TTC549 (cell line): ENCODE measurements around the gene NPAS3.

Experiments used
- FAIRE-seq: peaks from 2 replicates; lab custom pipeline; 2012; peaks lifted over from hg19 to GRCh38; lab: Jason Lieb, UNC

Gene NPAS3

DNA sequence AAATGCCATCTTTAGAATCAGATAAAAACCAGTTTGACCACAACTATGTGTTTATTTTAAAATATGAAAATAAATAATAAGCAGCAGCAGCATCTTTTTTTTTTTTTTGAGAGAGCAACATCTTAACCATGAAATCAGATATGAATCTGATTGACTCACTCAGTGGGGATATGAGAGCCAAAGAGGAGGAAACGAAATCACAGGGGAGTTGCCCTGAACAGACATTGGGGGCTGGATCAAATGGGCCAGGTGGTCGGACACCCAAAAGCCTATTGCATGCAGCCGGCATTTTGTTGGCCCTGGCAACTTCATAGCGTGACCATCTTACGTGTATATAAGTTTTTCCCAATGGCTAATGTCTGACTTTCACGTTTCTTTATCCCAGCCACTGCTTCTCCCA is 321.1 kb downstream of the NPAS3 start:
- no peak for FAIRE-seq

DNA sequence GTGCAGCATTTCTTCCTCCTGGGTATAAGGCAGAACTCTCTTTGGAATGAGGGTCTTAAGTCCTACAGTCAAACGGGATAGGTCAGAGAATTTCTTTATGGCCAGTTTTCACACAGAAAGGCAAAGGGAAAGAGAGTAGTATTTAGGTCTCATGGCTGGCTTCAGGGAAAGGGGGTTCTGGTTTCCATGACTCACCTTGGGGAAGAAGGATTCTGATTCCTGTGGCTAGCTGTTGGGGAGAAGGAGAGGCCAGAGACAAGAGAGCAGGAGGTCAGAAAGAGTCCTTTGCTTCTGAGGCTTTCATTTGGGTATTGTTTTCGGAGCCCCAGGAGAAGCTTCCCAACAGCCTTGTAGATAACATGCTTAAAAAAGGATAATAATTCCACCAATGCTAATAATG is 332.5 kb downstream of the NPAS3 start:
- FAIRE-seq, result no peak

DNA sequence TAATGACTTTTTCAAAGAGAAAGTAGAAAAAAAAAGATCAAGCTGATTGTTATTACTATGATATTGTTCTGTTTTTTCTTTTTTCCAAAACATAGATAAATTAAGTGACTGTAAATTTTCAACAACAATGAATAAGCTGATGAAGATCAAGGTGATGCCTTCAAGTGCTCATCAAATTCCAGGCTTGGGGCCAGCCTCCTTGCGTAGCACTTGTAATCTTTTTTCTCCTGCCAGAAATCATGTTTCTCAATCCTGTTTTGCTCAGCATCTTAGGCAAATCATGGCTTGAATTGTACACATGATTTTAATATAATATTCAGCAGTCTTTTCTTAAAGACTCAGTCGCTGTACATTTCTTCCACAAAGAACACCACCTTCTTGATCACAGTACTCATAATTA is 333.2 kb downstream of the NPAS3 start:
- no peak for FAIRE-seq

DNA sequence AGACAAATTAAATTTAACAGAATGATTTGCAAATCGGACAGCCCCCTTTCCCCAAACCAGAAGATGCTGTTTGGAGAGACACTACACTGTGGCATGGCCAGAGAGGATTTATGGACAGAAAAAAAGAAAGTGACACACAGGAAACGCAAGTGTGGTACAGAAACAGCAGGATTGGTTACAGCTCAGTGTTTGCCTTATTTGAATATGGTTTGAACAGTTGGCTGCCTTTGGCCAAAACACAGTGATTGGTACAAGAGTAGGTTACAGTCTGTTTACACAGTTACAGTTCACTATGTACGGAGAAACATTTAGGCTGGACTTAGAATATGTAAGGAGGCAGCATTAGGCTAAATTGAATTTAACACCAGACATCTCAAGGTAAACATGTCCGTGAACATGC is 335.3 kb downstream of the NPAS3 start:
- FAIRE-seq, result no peak

DNA sequence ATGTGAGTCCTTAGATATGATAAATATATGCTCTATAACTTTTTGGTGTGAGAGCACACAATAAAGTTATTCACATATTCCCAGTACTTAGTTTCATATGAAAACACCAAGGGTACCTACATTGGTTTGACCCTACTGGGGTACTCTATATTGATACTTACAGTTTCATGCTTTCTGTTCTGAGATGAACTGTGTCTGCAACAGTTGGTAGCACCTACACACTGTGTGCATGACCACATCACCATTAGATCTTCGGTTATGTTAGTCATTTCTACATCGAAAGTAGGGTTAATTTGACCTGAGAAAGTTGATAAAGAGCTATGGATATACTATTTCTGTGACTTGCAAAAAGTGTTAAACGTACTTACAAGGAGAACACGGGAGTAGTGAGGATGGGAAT is 337.2 kb downstream of the NPAS3 start:
- FAIRE-seq, result no peak

DNA sequence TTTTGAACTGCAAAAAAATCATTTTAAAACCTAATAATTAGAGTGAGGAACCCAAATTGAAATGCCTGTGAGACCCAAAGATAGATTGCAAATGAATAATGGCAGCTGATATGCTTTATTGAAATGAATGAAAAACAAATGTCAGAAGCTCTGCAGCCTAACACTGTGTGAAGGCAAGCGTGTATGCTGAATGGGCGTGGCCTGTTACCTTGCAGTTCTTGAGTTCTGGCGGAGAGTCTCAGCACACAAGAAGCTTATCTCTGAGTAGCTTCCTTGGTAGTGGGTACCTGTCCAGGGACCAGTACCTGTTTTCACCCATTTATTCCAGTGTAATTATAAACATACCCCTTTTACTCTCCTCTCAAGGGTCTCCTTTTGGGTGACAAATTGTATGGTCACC is 341.2 kb downstream of the NPAS3 start:
- no peak for FAIRE-seq

DNA sequence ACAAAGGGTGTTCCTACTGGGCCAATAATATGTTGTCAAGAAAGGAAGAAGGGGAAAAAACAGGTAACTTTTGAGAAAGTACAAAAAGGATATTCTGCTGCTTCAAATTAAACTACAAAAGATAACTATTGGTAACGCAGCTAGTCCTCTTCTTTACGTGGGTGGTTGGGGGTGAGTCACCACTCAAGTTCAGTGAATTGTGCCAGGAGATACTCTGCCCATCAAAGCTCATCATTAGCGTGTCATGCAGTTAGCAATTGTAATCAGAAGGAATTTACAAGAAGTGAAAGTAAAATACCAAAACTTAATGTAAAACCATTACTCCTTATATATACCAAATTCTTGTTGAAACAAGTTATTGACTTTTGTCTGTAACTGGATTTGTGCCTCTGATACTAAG is 342.0 kb downstream of the NPAS3 start:
- no peak for FAIRE-seq

DNA sequence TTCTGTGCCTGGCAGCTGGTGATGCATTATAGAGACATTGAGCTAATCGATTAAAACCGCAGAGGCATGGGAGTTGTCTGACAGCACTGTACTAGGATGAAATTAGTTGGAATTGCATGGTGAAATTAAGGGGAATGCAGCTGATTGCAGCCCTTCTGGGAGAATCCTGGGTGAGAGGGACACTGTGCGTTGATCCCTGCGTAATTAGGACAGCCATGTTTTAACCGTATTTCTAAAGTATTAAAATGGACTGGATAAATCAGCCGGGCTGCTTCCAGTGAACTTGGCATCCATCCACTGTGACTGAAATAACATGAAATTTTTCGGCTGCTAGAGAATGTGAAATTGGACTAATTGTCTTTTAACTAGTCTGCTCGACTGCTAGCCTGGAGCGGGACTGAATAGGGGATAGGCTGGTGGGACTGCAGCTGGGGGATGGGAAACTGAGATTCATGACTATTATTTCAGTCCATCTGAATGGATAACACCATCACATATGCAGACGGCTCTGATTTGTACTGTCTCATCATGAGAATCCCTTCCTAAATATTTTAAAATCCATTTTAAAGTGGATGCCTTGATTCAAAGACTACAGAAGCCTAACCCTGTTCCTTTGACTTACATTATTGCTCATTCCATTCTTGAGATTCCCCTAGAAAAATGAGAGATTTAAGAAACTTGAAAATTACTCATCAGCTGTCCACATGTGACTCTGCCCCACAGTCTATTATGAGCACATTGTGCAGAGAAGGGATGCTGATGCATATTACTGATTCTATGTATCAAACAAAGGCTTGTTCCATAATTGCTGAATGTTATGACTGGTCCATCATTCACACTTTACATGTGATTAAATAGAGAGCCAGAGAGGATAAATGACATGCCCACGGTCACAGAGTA is 343.9 kb downstream of the NPAS3 start:
- no peak for FAIRE-seq

DNA sequence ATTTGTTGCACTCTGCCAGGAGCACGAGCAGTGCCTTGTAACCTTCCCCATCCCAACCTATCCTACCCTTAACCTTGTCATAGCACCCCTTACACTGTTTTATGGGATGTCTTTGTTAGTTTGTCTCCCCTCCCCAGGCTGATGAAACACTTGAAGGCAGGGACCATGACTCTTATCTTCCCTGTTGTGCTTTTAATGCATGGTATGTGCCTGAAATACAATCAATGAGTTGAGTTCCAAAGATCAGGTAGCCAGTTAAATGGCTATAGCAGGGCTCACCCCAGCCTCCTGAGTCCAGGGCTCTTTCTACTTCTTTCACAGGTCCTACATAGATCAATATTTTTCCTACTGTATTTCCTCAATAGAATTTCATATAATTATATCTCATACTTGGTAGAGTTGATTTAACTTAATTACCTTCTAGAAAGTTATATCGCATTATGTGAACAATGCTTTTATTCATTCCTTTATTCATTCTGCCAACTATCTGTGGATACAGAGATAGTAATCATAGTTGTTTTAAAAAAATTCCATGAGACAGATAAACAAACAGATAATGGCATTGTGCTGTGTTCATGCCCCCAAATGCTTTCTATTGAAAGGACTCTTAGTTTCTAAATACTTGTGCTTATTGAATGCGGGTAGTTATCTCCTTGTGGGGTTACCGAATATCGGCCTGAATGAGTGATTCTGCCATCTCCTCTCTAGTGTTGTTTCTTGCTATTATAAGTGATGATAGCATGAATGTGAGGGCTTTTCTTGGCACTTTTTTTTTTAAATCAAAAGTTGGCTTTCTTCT is 347.4 kb downstream of the NPAS3 start:
- no peak for FAIRE-seq

DNA sequence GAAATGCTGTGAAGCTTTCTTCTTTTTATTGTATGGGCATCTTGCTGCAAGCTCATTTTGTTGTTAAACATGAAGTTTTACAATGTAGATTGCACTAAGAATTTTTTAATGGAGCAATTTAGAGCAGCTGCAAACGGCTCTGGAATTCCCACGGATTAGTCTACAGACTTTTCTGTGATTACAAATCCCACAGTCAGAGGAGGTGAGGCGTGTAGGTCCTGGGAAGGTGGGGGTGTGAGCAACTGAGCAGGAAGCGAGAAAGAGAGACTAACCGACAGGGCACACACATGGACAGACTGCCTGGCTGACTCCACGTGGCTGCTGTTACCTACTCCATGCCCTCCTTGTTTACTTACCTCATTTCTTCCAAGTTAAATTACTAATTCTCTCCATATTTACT is 348.5 kb downstream of the NPAS3 start:
- no peak for FAIRE-seq

DNA sequence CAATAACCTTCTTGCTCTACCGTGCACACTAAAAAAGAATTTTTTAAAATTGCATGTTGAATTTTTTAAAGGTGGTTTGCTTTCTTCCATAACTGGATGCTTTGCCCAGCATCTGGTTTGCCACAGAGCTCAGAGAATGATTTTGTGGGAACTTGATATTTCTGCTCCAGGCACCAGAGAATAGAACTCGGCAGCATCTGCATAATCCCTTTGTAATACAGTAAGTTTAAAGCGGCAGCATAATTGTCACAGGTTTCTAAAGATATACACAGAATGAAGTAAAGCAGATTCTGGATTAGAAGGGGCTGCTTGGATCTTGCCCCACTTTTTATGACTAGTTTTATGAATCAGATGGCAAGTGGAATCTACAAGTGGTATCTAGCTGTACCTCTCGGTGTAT is 352.0 kb downstream of the NPAS3 start:
- FAIRE-seq, result no peak

DNA sequence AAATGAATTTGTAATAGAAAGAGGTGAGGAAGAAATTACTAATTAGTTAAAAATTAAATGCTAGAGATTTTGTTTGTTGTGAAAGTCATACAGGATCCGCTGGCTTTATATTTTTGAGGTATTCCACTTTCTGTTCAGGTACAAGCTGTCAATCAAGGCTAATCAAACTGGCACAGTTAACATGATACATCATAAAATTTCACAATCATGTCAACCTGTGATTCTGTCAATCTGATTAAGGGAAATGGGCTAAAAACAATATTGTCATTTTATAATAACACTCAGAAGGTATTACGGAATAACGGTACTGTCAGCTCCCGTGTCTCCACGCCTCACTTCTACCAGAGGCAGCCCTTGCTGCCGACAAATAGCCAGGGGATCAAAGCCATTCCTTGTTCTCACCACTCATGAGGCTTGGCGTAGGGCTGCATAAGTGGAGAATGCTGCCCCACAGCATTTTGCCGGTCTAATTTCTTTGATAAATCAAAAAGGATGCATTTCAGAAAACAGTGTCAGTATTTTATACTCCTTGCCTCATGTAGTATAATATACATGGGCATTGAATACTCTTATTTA is 352.9 kb downstream of the NPAS3 start:
- FAIRE-seq, result no peak

DNA sequence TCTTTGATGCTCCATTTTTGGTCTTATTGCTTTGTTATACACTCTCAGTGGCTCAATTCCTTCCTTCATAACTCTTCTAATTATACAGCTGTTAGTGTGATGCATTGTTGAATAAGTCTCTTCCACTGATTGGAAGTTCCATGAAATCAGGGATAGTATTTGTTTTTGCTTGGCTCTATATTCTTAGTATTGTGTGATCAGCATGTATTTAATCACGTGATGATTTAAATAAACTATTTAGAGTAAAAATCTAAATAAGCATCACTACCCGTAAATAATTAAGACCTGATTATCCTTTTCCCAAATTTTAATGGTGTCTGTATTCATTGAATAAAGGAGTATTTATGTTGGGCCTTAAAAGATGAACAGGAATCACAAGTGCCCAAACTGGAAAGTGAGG is 355.7 kb downstream of the NPAS3 start:
- no peak for FAIRE-seq

DNA sequence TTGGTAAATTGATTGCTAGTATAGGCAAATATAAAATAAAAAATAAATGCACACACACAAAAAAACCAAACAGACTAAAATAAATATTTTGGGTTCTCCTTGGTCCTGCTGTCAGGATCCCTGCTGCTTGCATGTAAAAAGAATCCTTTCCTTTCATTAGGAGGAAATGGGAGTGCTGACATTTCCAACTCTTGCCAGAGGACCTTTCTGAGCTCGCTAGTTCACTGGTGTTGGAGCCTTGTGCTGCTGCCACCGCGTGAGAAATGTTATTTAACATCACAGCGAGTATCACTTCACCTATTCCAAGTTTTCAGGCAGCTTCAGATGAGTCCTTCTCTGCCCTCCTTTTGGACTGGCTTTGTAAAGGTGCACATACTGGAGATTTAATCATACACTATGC is 358.9 kb downstream of the NPAS3 start:
- FAIRE-seq, result no peak

DNA sequence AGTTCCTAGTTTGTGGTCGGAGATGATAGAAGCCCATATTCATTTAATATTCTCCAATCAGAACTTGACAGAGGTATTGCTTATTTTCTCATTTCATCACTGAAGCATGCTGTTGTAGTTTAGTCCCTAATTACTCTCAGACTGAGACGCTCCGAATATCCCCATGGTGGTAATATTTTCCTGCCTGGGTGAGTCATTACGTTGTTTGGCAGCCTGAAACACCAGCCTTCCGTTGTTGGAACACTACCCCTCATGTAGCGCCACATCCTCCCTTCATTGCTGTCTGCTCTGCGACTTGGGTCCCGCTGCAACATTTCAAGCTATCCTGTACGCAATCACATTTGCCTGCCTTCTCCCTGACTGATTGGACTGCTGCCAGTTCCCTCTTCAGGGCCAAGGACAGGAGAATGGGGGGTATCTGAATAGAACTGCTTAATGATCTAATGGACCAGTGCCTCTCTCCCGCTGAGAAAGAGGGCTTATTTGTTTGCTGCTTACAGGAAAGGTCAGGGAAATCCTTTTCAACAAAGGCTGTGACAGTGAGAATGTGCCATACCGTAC is 369.1 kb downstream of the NPAS3 start:
- no peak for FAIRE-seq

DNA sequence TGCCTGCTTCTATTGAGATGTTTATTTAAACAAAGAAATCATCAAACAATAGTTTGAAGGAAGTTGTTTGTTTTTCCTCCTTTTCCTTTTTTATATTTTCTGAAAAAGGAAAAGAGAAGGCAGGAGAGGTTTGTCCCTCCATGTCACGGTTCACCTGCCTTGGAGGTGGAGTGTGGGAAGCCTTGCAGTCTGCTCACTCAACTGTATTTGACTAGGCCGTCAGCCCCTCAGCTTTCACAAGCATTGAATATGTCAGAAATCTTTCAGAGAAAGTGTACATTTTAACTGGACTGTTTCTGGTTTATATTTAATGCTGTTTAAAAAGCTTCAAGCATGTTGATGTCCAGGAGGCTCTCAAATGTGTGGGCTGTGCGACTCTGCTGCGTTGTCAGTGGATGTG is 370.4 kb downstream of the NPAS3 start:
- FAIRE-seq, result no peak

DNA sequence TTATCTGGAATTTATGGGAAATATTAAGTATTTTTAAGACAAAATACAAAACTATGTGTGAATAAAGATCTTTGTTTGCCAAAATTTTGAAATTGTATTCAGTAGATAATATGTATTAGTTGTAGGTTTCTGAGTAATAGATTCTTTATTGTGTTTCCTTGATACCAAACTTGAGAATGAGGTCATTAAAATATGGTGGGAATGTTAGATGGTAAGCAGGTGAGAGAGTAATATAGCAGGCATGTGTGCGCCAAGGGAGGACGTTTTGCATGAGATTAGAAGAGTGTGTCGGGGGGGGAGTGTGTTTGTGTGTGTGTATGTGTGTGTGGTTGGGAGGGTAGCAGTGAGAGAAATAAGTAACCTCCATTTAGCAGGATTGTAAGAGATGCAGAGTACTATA is 376.5 kb downstream of the NPAS3 start:
- FAIRE-seq, result no peak

DNA sequence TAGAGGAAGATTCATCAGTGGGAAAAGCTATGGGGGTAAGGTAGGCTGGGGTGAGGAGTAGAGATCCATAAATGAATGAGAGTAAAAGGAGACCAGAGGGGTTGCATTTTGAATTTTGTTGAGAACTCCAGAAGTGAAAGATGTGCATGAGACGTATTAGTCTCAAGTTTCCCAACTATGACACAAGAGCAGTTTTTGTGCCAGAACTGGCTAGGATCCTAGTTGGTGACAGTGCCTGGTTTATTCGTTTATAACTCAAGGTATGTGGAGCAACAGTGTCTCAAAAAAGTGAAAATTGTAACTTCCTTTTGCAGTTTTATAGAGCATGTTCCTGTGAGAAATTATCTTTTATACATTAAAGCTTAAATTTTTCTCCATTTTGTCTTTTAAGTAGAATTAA is 377.0 kb downstream of the NPAS3 start:
- FAIRE-seq, result no peak

DNA sequence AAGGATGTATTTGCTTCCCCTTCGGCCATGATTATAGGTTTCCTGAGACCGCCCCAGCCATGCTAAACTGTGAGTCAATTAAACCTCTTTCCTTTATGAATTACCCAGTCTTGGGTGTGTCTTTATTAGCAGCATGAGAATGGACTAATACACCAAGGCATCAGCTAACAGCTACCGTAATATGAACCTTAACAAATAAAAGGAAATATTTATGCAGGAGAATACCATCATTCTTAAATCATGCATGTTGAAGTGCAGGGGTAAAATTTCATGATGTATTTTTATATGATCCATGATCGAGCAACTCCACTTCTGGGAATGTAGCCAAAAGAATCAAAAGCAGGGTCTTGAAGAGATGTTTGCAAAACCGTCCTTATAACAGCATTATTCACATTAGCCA is 379.0 kb downstream of the NPAS3 start:
- FAIRE-seq, result no peak

DNA sequence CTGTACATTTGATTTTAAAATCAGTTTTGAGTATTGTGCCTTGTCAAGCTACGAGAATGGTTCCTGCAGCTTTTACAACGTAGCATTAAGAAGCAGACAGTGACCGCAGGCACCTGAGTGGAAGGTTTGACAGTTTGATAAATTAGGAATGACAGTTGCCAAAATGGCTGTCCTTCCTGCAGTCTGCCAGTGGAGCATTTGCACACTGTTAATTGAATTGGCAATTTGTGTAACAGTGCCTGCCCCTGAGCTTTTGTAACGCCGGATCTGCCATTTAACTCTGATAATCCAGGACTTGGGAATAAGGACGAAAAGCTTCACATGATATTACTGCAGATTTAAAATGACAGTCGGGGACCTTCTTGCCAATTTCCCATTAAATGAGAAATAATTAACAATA is 385.3 kb downstream of the NPAS3 start:
- no peak for FAIRE-seq

DNA sequence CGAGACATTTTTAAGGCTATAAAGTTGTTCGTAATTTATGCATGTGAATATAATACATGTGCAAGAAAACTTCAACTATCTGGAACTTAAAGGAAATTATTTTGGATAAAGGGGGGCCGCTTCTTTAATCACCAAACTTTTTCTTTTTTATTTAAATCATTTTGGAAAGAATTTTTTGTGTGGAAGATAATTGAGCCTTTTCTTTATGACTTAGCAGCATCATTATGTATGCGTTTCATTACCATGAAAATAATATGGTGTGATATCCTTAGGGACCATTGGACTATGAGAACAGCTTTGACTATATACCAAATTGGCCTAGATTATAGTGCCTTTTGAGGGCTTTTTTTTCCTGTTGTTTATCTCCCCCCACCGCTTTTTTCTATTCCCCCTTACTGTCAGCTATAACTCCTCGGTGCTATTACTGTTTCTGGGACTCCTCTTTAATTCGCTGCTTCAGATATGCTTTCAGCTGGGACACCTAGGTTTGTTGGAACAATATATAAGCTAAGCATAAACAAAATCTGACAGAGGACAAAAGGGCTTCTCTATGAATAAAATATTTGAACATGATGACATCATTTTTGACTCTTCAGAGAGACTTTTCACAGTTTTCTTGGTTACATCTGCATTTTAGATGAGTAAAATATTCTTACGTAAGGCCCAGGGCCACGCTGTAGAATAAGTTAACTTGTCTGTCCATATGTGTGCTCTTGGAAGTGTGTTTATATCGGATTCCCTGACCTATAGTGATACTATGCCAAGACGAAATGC is 392.7 kb downstream of the NPAS3 start:
- no peak for FAIRE-seq

DNA sequence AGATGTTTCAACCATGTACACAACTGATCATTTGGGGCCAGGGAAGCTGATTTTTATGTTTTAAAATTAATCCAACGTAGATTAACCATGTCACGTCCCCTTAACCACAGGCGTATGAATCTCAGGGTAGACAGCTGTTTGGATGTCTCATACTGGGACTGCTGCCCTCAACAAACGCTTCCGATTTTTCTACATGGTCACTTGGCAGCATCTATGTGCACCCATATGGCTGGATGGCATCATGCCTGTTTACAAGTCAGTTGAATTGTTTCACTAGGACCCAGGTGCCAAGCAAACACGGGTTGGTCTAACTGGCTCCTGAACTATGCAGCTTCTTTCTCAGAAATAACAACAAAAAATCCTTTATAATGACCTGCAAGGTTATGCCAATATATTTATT is 393.8 kb downstream of the NPAS3 start:
- FAIRE-seq, result no peak
